Transverse colon (tissue), 4 donors: Measurements from ENCODE around the gene SUPT4H1.

ENCODE experiments used
- CTCF ChIP-seq, 5 experiments: fragments of 200-600 bp in 3 of 5; fragments of 450-650 bp in 2 of 5; sonication (generic) in 3 of 5; IDR thresholded peaks; 1 replicate in 2 of 5; 2 replicates in 3 of 5; pipeline ENCODE4 v1.5.1; 2016 to 2017; ENCODE audit warnings: antibody characterized with exemption in 5 of 5, inconsistent platforms in 3 of 5, mild to moderate bottlenecking in 2 of 5, moderate library complexity in 1 of 5
- POLR2A ChIP-seq: fragments of 450-650 bp; IDR thresholded peaks from one replicate; pipeline ENCODE4 v1.6.1; 2016; ENCODE audit warnings: antibody characterized with exemption, mild to moderate bottlenecking, moderate library complexity
- POLR2AphosphoS5 ChIP-seq, 3 donors: sonication (generic); formaldehyde crosslinking; IDR thresholded peaks; one replicate each; pipeline ENCODE4 v1.6.1; 2016; ENCODE audit warnings: antibody characterized with exemption in 3 of 3

DNA sequence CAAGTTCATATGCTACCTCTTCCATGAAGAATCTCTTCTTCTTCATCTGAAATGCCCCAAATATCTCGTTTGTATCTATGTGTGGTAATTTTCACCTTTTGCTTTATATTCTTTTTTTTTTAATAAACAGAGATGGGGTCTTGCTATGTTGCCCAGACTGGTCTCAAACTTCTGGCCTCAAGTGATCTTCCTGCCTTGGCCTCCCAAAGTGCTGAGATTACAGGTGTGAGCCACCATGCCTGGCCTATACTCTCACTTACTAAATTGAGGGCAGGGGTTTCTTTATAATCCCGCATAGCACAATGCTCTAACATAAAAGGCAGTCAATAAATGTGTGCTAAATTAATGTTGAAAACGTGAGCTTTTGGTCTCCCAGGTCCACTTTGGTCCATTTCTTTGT, 34.7 kb upstream of the SUPT4H1 start:
- TF ChIP-seq CTCF (IDR thresholded peaks at IDR 0.05) (no peak), POLR2AphosphoS5 (IDR thresholded peaks at IDR 0.05) (no peak), POLR2A (no peak)
